Activated CD8-positive, alpha-beta memory T cell treated with anti-CD3 and anti-CD28 coated beads for 24 hours (primary cell): Measurements from ENCODE around the gene ZBTB20.

Experiments
- DNase-seq: peaks from one replicate; pipeline ENCODE4 v3.0.0-alpha.2; 2020

The ZBTB20 gene

GRCh38 chr3:114864970-114865369 lies 282.1 kb downstream of the ZBTB20 start:
- no peak for DNase-seq

- DNase-seq, result no peak
Measured at GRCh38 chr3:114863848-114864247, 283.2 kb downstream of the ZBTB20 start.

GRCh38 chr3:114861666-114862065 lies 285.4 kb downstream of the ZBTB20 start:
- no peak for DNase-seq

GRCh38 chr3:114860531-114860930 lies 286.6 kb downstream of the ZBTB20 start:
- DNase-seq, result no peak

- no peak for DNase-seq
Measured at GRCh38 chr3:114858329-114858728, 288.8 kb downstream of the ZBTB20 start.

GRCh38 chr3:114857299-114857701 lies 289.8 kb downstream of the ZBTB20 start:
- DNase-seq, result no peak

- no peak for DNase-seq
Measured at GRCh38 chr3:114856835-114857234, 290.3 kb downstream of the ZBTB20 start.

GRCh38 chr3:114855839-114856238 lies 291.2 kb downstream of the ZBTB20 start:
- DNase-seq, result no peak

GRCh38 chr3:114852966-114853365 lies 294.1 kb downstream of the ZBTB20 start:
- DNase-seq, result no peak

- DNase-seq, result no peak
Measured at GRCh38 chr3:114850898-114851297, 296.2 kb downstream of the ZBTB20 start.

- no peak for DNase-seq
Measured at GRCh38 chr3:114848643-114849350, 298.3 kb downstream of the ZBTB20 start.

- no peak for DNase-seq
Measured at GRCh38 chr3:114848082-114848481, 299.0 kb downstream of the ZBTB20 start.

GRCh38 chr3:114847564-114847963 lies 299.5 kb downstream of the ZBTB20 start:
- no peak for DNase-seq

- DNase-seq, result no peak
Measured at GRCh38 chr3:114846779-114847178, 300.3 kb downstream of the ZBTB20 start.

- no peak for DNase-seq
Measured at GRCh38 chr3:114846252-114846651, 300.8 kb downstream of the ZBTB20 start.

- DNase-seq, result no peak
Measured at GRCh38 chr3:114841515-114841914, 305.6 kb downstream of the ZBTB20 start.

GRCh38 chr3:114839476-114839875 lies 307.6 kb downstream of the ZBTB20 start:
- DNase-seq, result no peak

- DNase-seq, result no peak
Measured at GRCh38 chr3:114838025-114838424, 309.1 kb downstream of the ZBTB20 start.

GRCh38 chr3:114834175-114834940 lies 312.7 kb downstream of the ZBTB20 start:
- DNase-seq, result no peak

GRCh38 chr3:114831861-114832260 lies 315.2 kb downstream of the ZBTB20 start:
- DNase-seq, result no peak

GRCh38 chr3:114830652-114831051 lies 316.4 kb downstream of the ZBTB20 start:
- no peak for DNase-seq

- DNase-seq, result no peak
Measured at GRCh38 chr3:114829783-114830182, 317.3 kb downstream of the ZBTB20 start.

- no peak for DNase-seq
Measured at GRCh38 chr3:114827495-114827894, 319.6 kb downstream of the ZBTB20 start.

GRCh38 chr3:114824014-114824413 lies 323.1 kb downstream of the ZBTB20 start:
- no peak for DNase-seq

GRCh38 chr3:114823061-114823460 lies 324.0 kb downstream of the ZBTB20 start:
- DNase-seq, result no peak
